ENCODE data around the gene CCKAR.

Gene CCKAR

DNA sequence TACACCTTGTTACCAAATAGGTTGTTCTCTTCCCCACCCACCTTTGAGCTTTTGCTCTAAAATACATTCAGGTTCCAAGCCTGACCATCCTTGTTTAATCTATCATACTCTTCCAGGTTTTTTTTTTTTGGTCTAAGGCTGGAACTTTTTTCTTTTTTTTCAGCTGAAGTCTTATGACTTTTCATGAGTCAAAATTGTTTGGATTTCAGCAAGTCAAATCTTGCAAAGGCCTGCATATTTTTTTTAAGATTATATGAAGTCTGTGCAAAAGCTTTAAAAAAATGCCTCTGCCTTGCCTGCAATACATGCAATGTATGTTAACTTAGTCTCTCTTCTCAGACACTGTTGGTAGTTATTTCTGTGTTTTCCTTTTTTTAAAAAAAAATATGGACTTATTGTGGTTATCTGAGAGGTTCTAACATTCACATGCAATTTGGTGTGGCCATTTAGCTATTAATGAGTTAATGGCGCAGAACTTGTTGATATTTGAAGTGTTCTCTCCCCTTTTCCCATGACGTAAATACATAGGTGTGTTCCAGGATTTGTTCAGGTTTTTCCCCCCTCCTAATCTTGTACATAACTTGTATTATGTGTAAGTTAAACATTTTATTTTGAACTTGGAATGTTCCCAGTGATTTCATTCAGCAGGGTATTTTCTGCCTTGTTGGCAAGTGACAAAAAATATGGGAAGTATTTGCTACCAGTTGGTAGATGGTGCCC lies 58.7 kb downstream of the CCKAR start:
- Histone ChIP-seq H3K9me3 (ENCODE audit: control insufficient read depth in 1 of 2, low read length in 2 of 2) (no peaks in the 10 kb centered on the region), H3K36me3 (ENCODE audit: control insufficient read depth in 1 of 2, insufficient read depth in 2 of 2, low read length in 2 of 2) (peaks cover 20 to 28% of the 10 kb centered on the region in 2 donors), H3K27ac (ENCODE audit: low read length) (no peak overlapping the region), H3K4me3 (ENCODE audit: low read depth in 1 of 2, low read length in 2 of 2) (no peak overlapping the region), H3K27me3 (ENCODE audit: low read depth, low read length) (no peaks in the 10 kb centered on the region), H3K4me1 (ENCODE audit: control insufficient read depth in 1 of 2, insufficient read depth in 2 of 2, low read length in 2 of 2) (no peaks in the 10 kb centered on the region)
